BLaER1 treated with 17β-estradiol and CSF1 and Interleukin-3, amounts not matched to agents 10 nM and 100 nM (cell line): Measurements from ENCODE around the gene IKZF3.
"Not testable (repeated sequence)": the region's sequence is repeated elsewhere in the genome, so short reads cannot be mapped to it uniquely, and the experiment has no call there.

ENCODE experiments used
- H3K27ac ChIP-seq, 11 experiments: shearing (Covaris generic); formaldehyde crosslinking; 2 replicates each; pipeline ENCODE4 v1.8.1; 2022
- H3K27me3 ChIP-seq, 11 experiments: shearing (Covaris generic); formaldehyde crosslinking; 2 replicates each; pipeline ENCODE4 v1.8.1; 2022
- H3K36me3 ChIP-seq, 11 experiments: shearing (Covaris generic); formaldehyde crosslinking; 2 replicates each; pipeline ENCODE4 v1.8.1; 2022
- H3K4me1 ChIP-seq, 10 experiments: shearing (Covaris generic); formaldehyde crosslinking; 2 replicates each; pipeline ENCODE4 v1.8.1; 2022
- H3K4me2 ChIP-seq, 11 experiments: shearing (Covaris generic); formaldehyde crosslinking; 2 replicates each; pipeline ENCODE4 v1.8.1; 2022
- H3K4me3 ChIP-seq, 10 experiments: shearing (Covaris generic); formaldehyde crosslinking; 2 replicates each; pipeline ENCODE4 v1.8.1; 2022
- H3K9ac ChIP-seq, 11 experiments: shearing (Covaris generic); formaldehyde crosslinking; 2 replicates each; pipeline ENCODE4 v1.8.1; 2022
- H3K9me3 ChIP-seq, 11 experiments: shearing (Covaris generic); formaldehyde crosslinking; replicated peaks in 1 of 11; 2 replicates each; pipeline ENCODE4 v1.8.1; 2022
- H4K20me1 ChIP-seq, 11 experiments: shearing (Covaris generic); formaldehyde crosslinking; 2 replicates each; pipeline ENCODE4 v1.8.1; 2022
- Cebpa-rat ChIP-seq, 11 experiments: shearing (Covaris generic); IDR thresholded peaks; 2 replicates each; pipeline ENCODE4 v1.8.1; 2022

Gene IKZF3

DNA sequence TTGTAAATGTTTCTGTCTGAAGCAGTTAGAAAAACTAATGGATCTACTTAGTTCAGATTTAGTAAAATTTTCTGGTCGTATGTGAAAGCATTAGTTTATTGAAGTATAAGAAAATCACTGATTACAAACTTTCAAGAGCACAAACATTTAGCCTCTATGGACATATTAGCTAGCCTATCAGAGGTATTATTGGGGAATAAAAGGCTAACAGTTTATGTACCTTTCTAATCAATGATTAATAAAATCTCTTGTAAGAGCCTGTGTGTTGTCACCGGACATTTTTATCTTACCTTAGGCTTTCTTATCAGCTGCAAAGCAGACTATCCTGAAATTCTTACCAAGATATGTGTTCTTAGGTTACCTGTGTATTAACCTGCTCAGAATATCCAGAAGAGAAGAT lies 25.1 kb upstream of the IKZF3 start:
- H3K4me3 ChIP-seq = no peak overlapping the region
- H3K27ac ChIP-seq = no peak overlapping the region
- TF ChIP-seq Cebpa-rat (IDR thresholded peaks at IDR 0.05) = no peak
- no peak overlapping the region for H3K4me2 ChIP-seq
- no peaks in the 10 kb centered on the region for H3K36me3 ChIP-seq
- H3K9me3 ChIP-seq = no peaks in the 10 kb centered on the region
- no peaks in the 10 kb centered on the region for H3K27me3 ChIP-seq
- H3K4me1 ChIP-seq = peaks cover 8 to 19% (median 11%) of the 10 kb centered on the region in 10 experiments; a peak in 18 of 20 replicates
- no peaks in the 10 kb centered on the region for H4K20me1 ChIP-seq
- H3K9ac ChIP-seq = no peak overlapping the region

DNA sequence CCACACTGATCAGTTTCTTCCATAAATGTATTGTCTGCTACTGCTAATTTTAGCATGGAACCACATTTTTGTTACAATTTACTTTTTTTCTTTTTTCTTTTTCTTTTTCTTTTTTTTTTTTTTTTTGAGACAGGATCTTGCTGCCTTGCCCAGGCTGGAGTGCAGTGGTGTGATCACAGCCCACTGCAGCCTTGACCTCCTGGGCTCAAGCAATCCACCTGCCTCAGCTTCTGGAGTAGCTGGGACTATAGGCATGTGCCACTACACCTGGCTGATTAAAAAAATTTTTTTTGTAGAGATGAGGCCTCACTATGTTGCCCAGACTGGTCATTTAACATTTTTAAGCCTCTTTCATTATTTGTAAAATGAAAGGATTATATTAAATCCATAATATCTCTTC lies 23.0 kb upstream of the IKZF3 start:
- no peak for TF ChIP-seq Cebpa-rat (IDR thresholded peaks at IDR 0.05)
- H3K36me3 ChIP-seq = no peaks in the 10 kb centered on the region
- H3K4me1 ChIP-seq = peaks cover 8 to 18% (median 11%) of the 10 kb centered on the region in 10 experiments; a peak in 17 of 20 replicates
- H3K27me3 ChIP-seq = no peaks in the 10 kb centered on the region
- H3K9me3 ChIP-seq = no peaks in the 10 kb centered on the region
- no peak overlapping the region for H3K27ac ChIP-seq
- no peak overlapping the region for H3K4me3 ChIP-seq
- H3K4me2 ChIP-seq = no peak overlapping the region
- H3K9ac ChIP-seq = no peak overlapping the region
- no peaks in the 10 kb centered on the region for H4K20me1 ChIP-seq

DNA sequence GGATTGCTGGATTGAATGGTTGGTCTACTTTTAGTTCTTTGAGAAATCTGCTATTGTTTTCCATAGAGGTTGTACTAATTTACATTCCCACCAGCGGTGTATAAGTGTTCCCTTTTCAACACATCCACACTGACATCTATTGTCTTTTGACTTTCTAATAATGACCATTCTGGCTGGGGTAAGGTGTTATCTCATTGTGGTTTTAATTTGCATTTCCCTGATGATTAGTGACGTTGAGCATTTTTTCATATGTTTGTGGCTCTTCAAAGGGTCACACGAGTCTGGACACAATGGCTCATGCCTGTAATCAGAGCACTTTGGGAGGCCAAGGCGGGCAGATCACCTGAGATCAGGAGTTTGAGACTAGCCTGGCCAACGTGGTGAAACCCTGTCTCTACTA lies 22.0 kb upstream of the IKZF3 start:
- H3K9ac ChIP-seq, H3K27me3 ChIP-seq, H3K9me3 ChIP-seq, H3K36me3 ChIP-seq, H3K4me3 ChIP-seq, H4K20me1 ChIP-seq, H3K4me2 ChIP-seq, H3K27ac ChIP-seq: not testable (repeated sequence)
- peaks cover 8 to 11% (median 9%) of the 10 kb centered on the region in 10 experiments; a peak in 17 of 20 replicates for H3K4me1 ChIP-seq

DNA sequence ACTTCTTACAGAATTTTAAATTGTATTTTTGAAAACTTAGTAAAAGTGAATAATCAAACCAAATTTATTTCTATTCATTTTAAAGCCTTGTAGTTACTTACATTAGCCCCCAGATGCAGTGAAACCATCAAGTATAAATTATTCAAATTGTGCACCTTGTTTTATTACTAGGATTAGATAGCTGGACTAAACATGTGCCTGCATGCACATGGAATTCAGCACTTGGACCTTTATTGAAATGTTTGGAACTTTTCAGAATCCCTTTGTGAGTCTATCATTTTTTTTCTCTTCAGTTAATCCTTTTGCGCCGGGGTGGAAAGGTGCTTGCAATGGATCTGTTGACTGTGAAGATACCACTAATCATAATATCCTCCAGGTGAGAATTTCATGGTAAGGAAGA lies 8.6 kb upstream of the IKZF3 start:
- Histone ChIP-seq H4K20me1 (no peaks in the 10 kb centered on the region), H3K27me3 (no peaks in the 10 kb centered on the region), H3K4me2 (no peak overlapping the region), H3K9me3 (peaks cover 7 to 12% (median 10%) of the 10 kb centered on the region in 11 experiments), H3K4me3 (no peak overlapping the region), H3K9ac (no peak overlapping the region), H3K27ac (no peak overlapping the region), H3K36me3 (no peaks in the 10 kb centered on the region), H3K4me1 (no peaks in the 10 kb centered on the region)
- no peak for TF ChIP-seq Cebpa-rat (IDR thresholded peaks at IDR 0.05)

DNA sequence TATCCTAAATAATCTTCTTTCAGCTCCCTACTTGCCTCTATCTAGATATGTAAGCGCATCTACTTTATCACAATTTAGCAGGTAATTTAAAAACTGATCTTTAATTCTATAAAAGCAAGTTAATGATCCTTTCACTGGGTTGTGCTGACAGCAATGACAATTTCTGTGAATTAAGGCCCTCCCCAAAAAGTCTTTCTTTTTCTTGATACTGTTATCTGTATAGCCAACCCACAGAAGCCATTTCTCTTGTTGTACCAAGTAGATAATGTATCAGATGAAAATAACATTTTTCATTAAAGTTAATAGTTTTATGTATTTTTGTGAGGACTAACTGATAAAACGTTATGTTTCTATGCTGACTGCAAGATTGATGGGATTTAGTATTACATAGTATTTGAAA lies 7.7 kb upstream of the IKZF3 start:
- no peaks in the 10 kb centered on the region for H3K36me3 ChIP-seq
- peaks cover 0 to 2% (median 0%) of the 10 kb centered on the region in 11 experiments; a peak in 1 of 22 replicates for H3K27me3 ChIP-seq
- H3K9ac ChIP-seq = no peak overlapping the region
- no peaks in the 10 kb centered on the region for H4K20me1 ChIP-seq
- H3K4me1 ChIP-seq = no peaks in the 10 kb centered on the region
- H3K4me3 ChIP-seq = no peak overlapping the region
- H3K9me3 ChIP-seq = peaks cover 10 to 21% (median 17%) of the 10 kb centered on the region in 11 experiments
- H3K4me2 ChIP-seq = no peak overlapping the region
- H3K27ac ChIP-seq = no peak overlapping the region
- no peak for TF ChIP-seq Cebpa-rat (IDR thresholded peaks at IDR 0.05)

DNA sequence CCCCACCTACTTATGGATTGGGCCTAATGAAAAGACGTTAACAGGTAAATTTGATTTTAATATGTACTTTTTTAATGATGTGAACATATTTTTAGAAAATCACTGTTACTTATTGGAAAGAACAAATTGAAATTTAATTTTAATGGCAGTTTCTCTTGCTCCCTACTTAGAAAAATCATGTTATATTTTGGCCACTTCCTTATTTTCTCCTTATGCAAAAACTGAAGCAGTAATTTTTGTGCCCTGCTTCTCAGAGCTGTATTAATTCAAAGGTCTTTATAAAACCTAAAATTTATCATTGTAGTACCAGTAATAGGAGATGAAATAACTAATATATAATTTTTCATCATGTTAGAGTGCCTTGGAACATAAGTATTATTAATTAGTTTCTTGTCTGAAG lies 6.7 kb upstream of the IKZF3 start:
- Histone ChIP-seq H3K4me2 (no peak overlapping the region), H3K9ac (no peak overlapping the region), H3K9me3 (peaks cover 10 to 22% (median 17%) of the 10 kb centered on the region in 11 experiments), H3K36me3 (no peaks in the 10 kb centered on the region), H3K27me3 (peaks cover 0 to 10% (median 0%) of the 10 kb centered on the region in 11 experiments; a peak in 9 of 22 replicates), H3K4me3 (no peak overlapping the region), H3K4me1 (peaks cover 5 to 7% (median 6%) of the 10 kb centered on the region in 10 experiments), H4K20me1 (no peaks in the 10 kb centered on the region), H3K27ac (no peak overlapping the region)
- TF ChIP-seq Cebpa-rat (IDR thresholded peaks at IDR 0.05) = no peak

DNA sequence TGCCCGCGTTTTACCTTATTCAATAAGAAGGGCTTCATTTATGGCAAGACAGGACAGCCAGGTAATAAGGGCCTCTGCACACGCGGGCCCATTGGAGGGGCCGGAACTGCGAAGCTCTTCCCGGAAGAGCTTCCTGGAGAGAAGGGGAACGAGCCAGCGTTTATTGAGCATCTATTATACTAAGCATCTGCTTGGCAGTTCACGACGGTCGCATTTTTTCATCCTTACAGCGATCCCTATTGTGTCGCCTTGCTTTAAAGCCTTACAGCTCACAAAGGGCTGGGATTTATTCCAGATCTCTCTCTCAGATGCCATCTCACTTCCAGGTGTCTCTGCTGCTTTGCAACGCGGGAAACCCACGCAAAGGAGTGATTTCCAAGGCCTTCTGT lies 4.4 kb upstream of the IKZF3 start:
- Histone ChIP-seq H3K36me3 (no peaks in the 10 kb centered on the region), H3K9ac (no peak overlapping the region)

DNA sequence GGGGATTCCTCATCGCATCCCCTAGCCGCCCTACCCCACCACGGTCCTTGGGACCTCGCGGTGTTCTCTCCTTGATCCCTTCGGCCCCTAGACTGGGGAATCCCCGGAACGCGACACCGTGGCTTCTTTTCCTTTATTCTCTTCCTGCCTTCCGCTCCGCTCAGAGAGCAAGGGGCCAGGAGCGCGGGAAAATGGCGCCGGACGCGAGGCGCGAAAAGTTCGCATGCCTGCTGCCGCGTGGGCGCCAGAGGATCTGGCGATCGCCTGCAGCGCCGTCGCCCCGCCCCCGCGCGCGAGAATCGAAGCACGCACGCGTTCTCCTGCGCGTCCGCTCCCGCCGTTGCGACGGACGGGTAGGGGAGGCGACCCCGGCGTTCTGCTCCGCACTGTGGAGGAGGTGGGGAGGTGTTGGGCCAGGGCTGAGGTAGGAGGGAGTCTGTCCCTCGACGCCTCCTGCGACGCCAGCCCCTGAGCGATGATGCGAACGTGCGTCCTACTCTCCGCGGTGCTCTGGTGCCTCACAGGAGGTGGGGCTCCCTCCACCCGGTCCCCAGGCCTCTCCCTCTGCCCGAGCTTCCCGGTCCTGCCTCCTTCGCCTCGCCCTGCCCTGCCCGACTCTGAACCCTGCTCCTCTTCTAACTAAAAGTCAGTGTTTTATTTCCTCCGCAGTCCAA lies 3.9 kb upstream of the IKZF3 start, which contains the start of gene ZPBP2:
Gene ZPBP2 (plus strand): TSS at position 323 of the 674 bp plus-strand sequence. CDS start 153 bp downstream, at position 476.
- no peak within 1 kb of the TSS for H3K4me2 ChIP-seq
- no peak within 1 kb of the TSS for H3K27ac ChIP-seq
- peaks cover 29 to 34% (median 30%) of the 10 kb centered on the region in 10 experiments for H3K4me1 ChIP-seq
- no peak within 1 kb of the TSS for H3K9ac ChIP-seq
- no peaks in the 10 kb centered on the region for H3K36me3 ChIP-seq
- H3K4me3 ChIP-seq = no peak within 1 kb of the TSS
- peaks cover 0 to 10% (median 0%) of the 10 kb centered on the region in 11 experiments; a peak in 1 of 22 replicates for H4K20me1 ChIP-seq
- no peak for TF ChIP-seq Cebpa-rat (IDR thresholded peaks at IDR 0.05)
- H3K9me3 ChIP-seq = peaks cover 10 to 22% (median 17%) of the 10 kb centered on the region in 11 experiments
- peaks cover 17 to 35% (median 26%) of the 10 kb centered on the region in 11 experiments for H3K27me3 ChIP-seq

More for the DNA sequence above, 4.4 kb upstream of the IKZF3 start:
- Histone ChIP-seq H3K4me3 (no peak overlapping the region), H3K9me3 (peaks cover 10 to 22% (median 17%) of the 10 kb centered on the region in 11 experiments), H3K27ac (no peak overlapping the region), H4K20me1 (peaks cover 0 to 10% (median 0%) of the 10 kb centered on the region in 11 experiments; a peak in 1 of 22 replicates), H3K4me2 (no peak overlapping the region), H3K4me1 (peaks cover 27 to 29% (median 28%) of the 10 kb centered on the region in 10 experiments), H3K27me3 (peaks cover 12 to 30% (median 21%) of the 10 kb centered on the region in 11 experiments)
- TF ChIP-seq Cebpa-rat (IDR thresholded peaks at IDR 0.05) = no peak

DNA sequence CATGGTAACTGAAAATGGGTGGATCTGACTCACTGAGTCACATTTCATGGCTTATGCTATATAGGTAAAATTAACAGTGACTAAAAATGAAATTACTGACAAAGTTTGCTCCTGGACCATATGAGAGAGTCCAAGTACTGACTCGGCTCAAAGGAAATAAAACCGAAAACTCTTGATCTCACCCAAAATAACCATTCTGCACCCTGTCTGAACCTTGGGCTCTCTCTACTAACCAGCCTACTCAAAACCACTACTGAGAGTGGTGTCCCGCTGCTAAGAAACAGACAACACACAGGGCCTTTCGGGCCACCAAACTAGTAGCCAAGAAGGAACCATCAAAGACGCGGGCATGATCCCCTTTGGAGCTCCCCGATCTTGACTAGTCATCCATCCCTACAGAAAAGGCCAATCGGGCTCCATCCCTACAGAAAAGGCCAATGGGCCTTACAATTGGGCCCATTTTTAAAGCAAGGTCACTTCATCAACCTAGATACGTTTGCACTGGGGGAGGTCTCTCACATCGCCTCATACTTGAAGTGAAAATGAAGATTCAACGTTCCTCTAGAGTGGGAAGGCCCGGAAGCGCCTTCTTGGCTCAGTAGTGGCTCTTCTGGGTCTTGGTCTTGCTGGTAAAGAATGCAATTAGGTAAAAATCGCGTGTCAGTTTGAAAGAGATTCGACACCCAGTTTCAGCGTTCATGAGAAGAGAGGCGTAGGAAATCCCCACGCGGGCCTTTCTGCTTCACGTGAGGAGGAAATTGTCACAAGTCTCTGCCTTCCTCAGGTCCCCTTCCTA lies 3.2 kb upstream of the IKZF3 start:
- Histone ChIP-seq H3K4me2 (no peak overlapping the region), H4K20me1 (peaks cover 0 to 10% (median 0%) of the 10 kb centered on the region in 11 experiments; a peak in 1 of 22 replicates), H3K9me3 (peaks cover 10 to 22% (median 17%) of the 10 kb centered on the region in 11 experiments), H3K36me3 (no peaks in the 10 kb centered on the region), H3K27me3 (peaks cover 25 to 42% (median 34%) of the 10 kb centered on the region in 11 experiments), H3K9ac (no peak overlapping the region), H3K4me1 (peaks cover 29 to 34% (median 30%) of the 10 kb centered on the region in 10 experiments), H3K4me3 (no peak overlapping the region), H3K27ac (no peak overlapping the region)
- TF ChIP-seq Cebpa-rat (IDR thresholded peaks at IDR 0.05) = no peak
